Keratinocyte (primary cell): ENCODE measurements around the gene NOTCH1. TPM values are rescaled to one million over a fixed set of nuclear protein-coding genes. Genes with fewer than 3 reads are reported as not detected.

Experiments used
- DNase-seq: peaks from one replicate; pipeline ENCODE4 v3.0.0-alpha.2; 2011; ENCODE audit warnings: low read depth, missing footprints, low spot score
- FAIRE-seq: peaks from 2 replicates; lab custom pipeline; 2011; peaks lifted over from hg19 to GRCh38; lab: Jason Lieb, UNC
- H2AFZ ChIP-seq: 2 replicates; pipeline ENCODE4 v1.6.0; 2012; ENCODE audit warnings: low read length, control low read depth, inconsistent platforms; ENCODE audit not compliant: control insufficient read depth
- H3K27ac ChIP-seq: 2 replicates; pipeline ENCODE4 v1.5.1; 2011; ENCODE audit warnings: low read length; ENCODE audit not compliant: control insufficient read depth, insufficient read depth
- H3K27me3 ChIP-seq: 3 replicates; pipeline ENCODE4 v1.6.0; 2011; ENCODE audit warnings: low read length; ENCODE audit not compliant: control insufficient read depth, insufficient read depth; ENCODE audit errors: extremely low read depth
- H3K36me3 ChIP-seq, 2 experiments: 2 replicates in 1 of 2; 3 replicates in 1 of 2; pipeline ENCODE4 v1.5.1; 2011; ENCODE audit warnings: low read length in 2 of 2, mild to moderate bottlenecking in 1 of 2; ENCODE audit not compliant: control insufficient read depth in 2 of 2, insufficient read depth in 2 of 2; ENCODE audit errors: extremely low read depth in 1 of 2
- H3K4me1 ChIP-seq: 3 replicates; pipeline ENCODE4 v1.5.1; 2011; ENCODE audit warnings: low read length; ENCODE audit not compliant: control insufficient read depth, insufficient read depth; ENCODE audit errors: extremely low read depth
- H3K4me2 ChIP-seq: 3 replicates; pipeline ENCODE4 v1.6.0; 2011; ENCODE audit warnings: low read depth, low read length; ENCODE audit not compliant: control insufficient read depth, insufficient read depth; ENCODE audit errors: extremely low read depth
- H3K4me3 ChIP-seq, 3 experiments: fragments of 200-600 bp in 1 of 3; sonication (generic) in 1 of 3; 2 replicates in 2 of 3; 3 replicates in 1 of 3; pipeline ENCODE4 v1.5.1; 2011 to 2016; ENCODE audit warnings: low read length in 3 of 3, mild to moderate bottlenecking in 3 of 3, control low read depth in 2 of 3, inconsistent platforms in 1 of 3, low read depth in 1 of 3, mixed read lengths in 1 of 3, mixed run types in 1 of 3, moderate library complexity in 1 of 3; ENCODE audit not compliant: control insufficient read depth in 2 of 3, insufficient read depth in 2 of 3; ENCODE audit errors: extremely low read depth in 1 of 3
- H3K79me2 ChIP-seq: 2 replicates; pipeline ENCODE4 v1.6.0; 2012; ENCODE audit warnings: low read length; ENCODE audit not compliant: control insufficient read depth, insufficient read depth
- H3K9ac ChIP-seq: 3 replicates; pipeline ENCODE4 v1.6.0; 2011; ENCODE audit warnings: low read length; ENCODE audit not compliant: control insufficient read depth, insufficient read depth; ENCODE audit errors: extremely low read depth
- H3K9me1 ChIP-seq: 3 replicates; pipeline ENCODE4 v1.6.0; 2011; ENCODE audit warnings: low read length; ENCODE audit not compliant: control insufficient read depth, insufficient read depth; ENCODE audit errors: extremely low read depth
- H3K9me3 ChIP-seq: 2 replicates; pipeline ENCODE4 v1.5.1; 2012; ENCODE audit warnings: low read depth, low read length; ENCODE audit not compliant: control insufficient read depth
- H4K20me1 ChIP-seq: 3 replicates; pipeline ENCODE4 v1.6.0; 2011; ENCODE audit warnings: low read length; ENCODE audit not compliant: control insufficient read depth, insufficient read depth; ENCODE audit errors: extremely low read depth
- CTCF ChIP-seq, 3 experiments: IDR thresholded peaks in 1 of 3; conservative IDR thresholded peaks in 1 of 3; optimal IDR thresholded peaks in 1 of 3; 2 replicates in 2 of 3; 3 replicates in 1 of 3; pipeline versions ENCODE3 to v1.5.1; 2011; ENCODE audit warnings: low read length in 3 of 3, mild to moderate bottlenecking in 3 of 3, moderate library complexity in 2 of 3, control low read depth in 1 of 3, inconsistent platforms in 1 of 3; ENCODE audit not compliant: insufficient read depth in 2 of 3; ENCODE audit errors: extremely low read depth in 1 of 3
- EZH2 ChIP-seq: IDR thresholded peaks from one replicate; pipeline ENCODE4 v1.6.1; 2012; ENCODE audit warnings: inconsistent platforms, mild to moderate bottlenecking, low read length, moderate library complexity
- dilution Hi-C: fragments of 300-500 bp; cut with MboI; formaldehyde crosslinking; loops from one replicate; pipeline ENCODE4 v1.7.0; 2020; ENCODE audit warnings: low sequenced_read_pairs; ENCODE audit not compliant: extremely low pct_ligation_motif_present
- polyA plus RNA-seq, 5 experiments: library from polyadenylated mRNA; depleted of rRNA in 3 of 5; stranded (reverse) in 3 of 5; stranded (forward) in 1 of 5; unstranded in 1 of 5; fragments of >200 nt; gene quantifications; 1 replicate in 1 of 5; 2 replicates in 3 of 5; 3 replicates in 1 of 5; pipeline versions ENCODE4 v1.2.1 to v1.2.3, GENCODE V29; 2011 to 2012; ENCODE audit warnings: missing spikeins in 2 of 5, low read depth in 1 of 5, low replicate concordance in 1 of 5

The NOTCH1 gene
- polyA plus RNA-seq, 1 donor (not counting 4 experiments of a cell fraction or from before 2014, with no cell fraction given): 6.1 TPM

GRCh38 chr9:136547508-136548215 is 1.8 kb upstream of the NOTCH1 start:
- Histone ChIP-seq H3K9ac (no peak overlapping the region), H3K4me2 (no peak overlapping the region)

GRCh38 chr9:136546697-136547501 is 1.1 kb upstream of the NOTCH1 start:
- peak; percentile 32 for FAIRE-seq
- Histone ChIP-seq H3K79me2 (peaks cover 38% of the 10 kb centered on the region), H3K9ac (peak overlapping the region; percentile 84), H3K36me3 (peaks cover 14 to 16% of the 10 kb centered on the region in 2 experiments), H3K9me3 (no peaks in the 10 kb centered on the region), H3K27me3 (no peaks in the 10 kb centered on the region), H3K27ac (peak overlapping the region; percentile 84), H4K20me1 (peaks cover 26% of the 10 kb centered on the region), H3K4me2 (peak overlapping the region; percentile 71), H3K9me1 (peaks cover 3% of the 10 kb centered on the region), H3K4me3 (peak overlapping the region; percentile 43 to 59 (median 48)), H2AFZ (no peak overlapping the region), H3K4me1 (peaks cover 42% of the 10 kb centered on the region)
- no peak for DNase-seq
- TF ChIP-seq CTCF (optimal IDR thresholded peaks at IDR 0.05 in 1 of 3, IDR thresholded peaks at IDR 0.05 in 1 of 3, conservative IDR thresholded peaks at IDR 0.05 in 1 of 3; ENCODE audit: extremely low read depth in 1 of 3, insufficient read depth in 2 of 3, low read length in 3 of 3) (peak in 1 of 3 experiments; percentile 3), EZH2 (no peak)
- dilution Hi-C loops: no loop called here

More at GRCh38 chr9:136547508-136548215, 1.8 kb upstream of the NOTCH1 start:
- Histone ChIP-seq H2AFZ (no peak overlapping the region), H3K27ac (no peak overlapping the region), H3K36me3 (peaks cover 9 to 12% of the 10 kb centered on the region in 2 experiments), H3K4me1 (peaks cover 50% of the 10 kb centered on the region), H3K27me3 (no peaks in the 10 kb centered on the region), H3K79me2 (peaks cover 31% of the 10 kb centered on the region), H3K4me3 (no peak overlapping the region), H4K20me1 (peaks cover 21% of the 10 kb centered on the region), H3K9me3 (no peaks in the 10 kb centered on the region), H3K9me1 (peaks cover 3% of the 10 kb centered on the region)
- DNase-seq: no peak
- FAIRE-seq: no peak
- dilution Hi-C loops: no loop called here
- TF ChIP-seq EZH2 (no peak), CTCF (optimal IDR thresholded peaks at IDR 0.05 in 1 of 3, IDR thresholded peaks at IDR 0.05 in 1 of 3, conservative IDR thresholded peaks at IDR 0.05 in 1 of 3; ENCODE audit: extremely low read depth in 1 of 3, insufficient read depth in 2 of 3, low read length in 3 of 3) (no peak)
